ENCODE data around the gene TRAPPC12.

TRAPPC12 gene

GRCh38 chr2:3413697-3414096 is 34.2 kb downstream of the TRAPPC12 start:
- no peak for ATAC-seq
- H3K4me3 Mint-ChIP-seq, result no peak overlapping the region
- H3K9me3 Mint-ChIP-seq, result no peaks in the 10 kb centered on the region
- no peak for DNase-seq
- no peaks in the 10 kb centered on the region for H3K27me3 Mint-ChIP-seq
- no peaks in the 10 kb centered on the region for H3K4me1 Mint-ChIP-seq
- no peak overlapping the region for H3K27ac Mint-ChIP-seq

- H3K27me3 Mint-ChIP-seq, result no peaks in the 10 kb centered on the region
- peak overlapping the region; percentile 19 to 90 for H3K27ac Mint-ChIP-seq
- no peaks in the 10 kb centered on the region for H3K9me3 Mint-ChIP-seq
- ATAC-seq (no peak), DNase-seq (no peak)
- H3K4me1 Mint-ChIP-seq, result no peaks in the 10 kb centered on the region
- H3K4me3 Mint-ChIP-seq, result no peak overlapping the region
These were observed 34.8 kb downstream of the TRAPPC12 start for GRCh38 chr2:3414133-3414860.

GRCh38 chr2:3418766-3419404 is 39.4 kb downstream of the TRAPPC12 start:
- Mint-ChIP-seq H3K4me3 (no peak overlapping the region), H3K27ac (peak overlapping the region in 1 of 2 donors; percentile 80), H3K4me1 (peaks cover 4% of the 10 kb centered on the region), H3K9me3 (no peaks in the 10 kb centered on the region), H3K27me3 (no peaks in the 10 kb centered on the region)
- DNase-seq (no peak), ATAC-seq (no peak)

DNA sequence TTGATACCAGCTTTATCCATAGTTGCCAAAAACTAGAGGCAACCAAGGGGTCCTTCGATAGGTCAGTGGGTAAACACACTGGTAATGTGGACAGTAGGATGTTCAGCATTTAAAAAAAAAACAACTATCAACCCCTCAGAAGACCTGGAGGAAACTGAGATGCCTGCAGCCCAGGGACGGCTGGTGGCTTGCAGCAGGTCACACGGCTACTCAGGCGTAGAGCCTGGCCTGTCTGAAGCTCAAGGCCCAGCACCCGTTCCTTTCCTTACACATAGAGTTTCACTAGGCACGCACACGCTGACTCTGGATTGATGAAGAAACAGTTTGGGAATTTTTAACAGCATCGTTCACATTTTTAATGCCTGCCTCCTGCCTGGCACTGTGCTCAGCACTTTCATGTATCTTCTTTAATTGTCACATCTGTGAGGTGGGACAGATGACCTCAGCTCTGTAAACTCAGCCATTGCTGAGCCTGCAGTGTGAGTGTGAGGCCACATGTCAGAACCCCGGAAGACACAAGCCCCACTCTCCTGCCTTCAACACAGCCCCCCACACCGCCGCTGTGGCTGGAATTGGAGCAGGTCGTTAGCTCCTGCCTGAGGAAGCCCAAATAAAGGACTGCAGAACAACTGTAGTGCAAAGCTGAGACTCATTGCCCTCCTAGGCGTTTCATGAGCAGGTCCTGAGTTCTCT is 40.7 kb downstream of the TRAPPC12 start:
- H3K4me3 Mint-ChIP-seq, result no peak overlapping the region

DNA sequence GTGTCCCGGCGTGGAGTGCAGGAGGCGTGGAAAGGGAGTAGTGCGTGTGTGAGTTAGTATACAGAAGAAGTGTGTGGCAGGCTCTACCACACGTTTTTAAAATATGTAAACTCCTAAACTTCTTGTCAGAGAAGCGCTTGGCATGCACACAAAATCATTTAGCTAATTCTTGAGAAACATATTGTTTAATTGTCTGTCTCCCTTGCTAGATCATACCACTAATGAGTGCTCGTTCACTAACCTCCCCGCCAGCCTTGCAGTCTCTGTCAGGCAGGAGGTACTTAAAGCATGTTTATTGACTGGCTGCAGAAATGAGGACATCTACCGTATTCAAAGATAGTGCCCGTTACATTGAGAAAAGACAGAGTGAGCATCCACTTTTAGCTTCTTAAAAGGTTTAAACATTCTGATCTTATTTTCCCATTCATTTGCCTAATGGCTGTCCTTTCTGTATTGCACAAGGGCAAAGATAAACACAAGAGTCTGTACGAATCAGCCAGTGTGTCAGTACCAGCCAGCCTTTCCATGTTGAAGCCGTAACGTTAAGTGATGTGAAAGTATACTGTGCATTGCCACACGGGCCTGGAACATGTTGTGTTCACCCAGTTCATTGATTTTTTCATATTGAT is 41.4 kb downstream of the TRAPPC12 start:
- ATAC-seq, result no peak
- peaks cover 6% of the 10 kb centered on the region for H3K4me1 Mint-ChIP-seq
- no peak for DNase-seq
- H3K4me3 Mint-ChIP-seq, result no peak overlapping the region
- no peak overlapping the region for H3K27ac Mint-ChIP-seq
- H3K9me3 Mint-ChIP-seq, result no peaks in the 10 kb centered on the region
- H3K27me3 Mint-ChIP-seq, result no peaks in the 10 kb centered on the region

More for the DNA sequence above, 40.7 kb downstream of the TRAPPC12 start:
- ATAC-seq (no peak), DNase-seq (no peak)
- Mint-ChIP-seq H3K27me3 (no peaks in the 10 kb centered on the region), H3K4me1 (peaks cover 6% of the 10 kb centered on the region), H3K27ac (no peak overlapping the region), H3K9me3 (no peaks in the 10 kb centered on the region)

DNA sequence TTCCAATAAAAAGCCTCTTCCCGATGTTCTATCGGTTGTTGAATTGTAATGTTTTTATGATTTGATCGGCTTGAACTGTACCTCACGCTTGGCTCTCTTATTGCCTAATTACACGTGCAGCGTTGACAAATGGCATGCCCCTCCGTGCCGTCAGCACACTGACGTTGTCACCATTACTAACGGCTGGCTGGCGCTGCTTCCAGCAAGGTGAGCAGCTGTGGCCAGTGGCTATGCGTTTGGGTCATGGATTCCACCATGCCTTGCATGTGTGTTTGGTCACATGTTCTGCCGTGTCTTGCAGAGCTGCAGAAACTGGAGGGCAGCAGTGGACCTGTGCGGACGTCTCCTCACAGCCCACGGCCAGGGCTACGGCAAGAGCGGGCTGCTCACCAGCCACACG is 42.1 kb downstream of the TRAPPC12 start:
- ATAC-seq (no peak), DNase-seq (no peak)
- Mint-ChIP-seq H3K27me3 (no peaks in the 10 kb centered on the region), H3K9me3 (no peaks in the 10 kb centered on the region), H3K27ac (no peak overlapping the region), H3K4me1 (peaks cover 6% of the 10 kb centered on the region), H3K4me3 (no peak overlapping the region)

DNA sequence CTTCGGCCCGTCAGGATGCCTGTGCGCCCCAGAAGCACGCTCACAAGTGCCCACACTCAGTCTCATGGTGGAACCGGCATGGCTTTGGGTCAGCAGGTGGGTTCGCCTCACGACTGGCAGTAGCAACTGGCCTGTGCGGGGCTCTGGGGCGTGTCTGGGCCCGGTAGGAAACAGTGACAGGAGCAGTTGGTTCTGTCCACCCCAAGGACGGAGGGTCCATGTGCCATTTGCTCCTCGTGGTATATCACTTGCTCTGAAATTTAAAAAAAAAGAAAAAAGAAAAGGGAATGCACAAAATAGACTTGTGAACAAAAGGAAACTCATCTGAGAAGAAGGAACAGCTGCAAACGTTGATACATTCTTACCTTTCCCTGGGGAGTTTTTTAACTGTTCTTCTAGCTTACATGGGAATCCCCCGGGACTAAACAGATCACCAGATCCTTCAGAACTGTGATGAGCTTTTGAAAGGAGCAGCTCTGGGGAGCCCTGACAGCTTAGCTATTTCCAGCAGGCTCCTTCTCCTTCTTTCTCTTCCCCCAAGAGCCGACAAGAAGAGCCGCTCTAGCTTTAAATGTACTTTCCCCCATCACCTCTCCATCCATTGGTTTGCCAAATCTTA is 42.8 kb downstream of the TRAPPC12 start:
- Mint-ChIP-seq H3K9me3 (no peaks in the 10 kb centered on the region), H3K27me3 (no peaks in the 10 kb centered on the region), H3K4me1 (peaks cover 6% of the 10 kb centered on the region), H3K27ac (peak overlapping the region; percentile 21 to 79), H3K4me3 (no peak overlapping the region)
- ATAC-seq (no peak), DNase-seq (no peak)

DNA sequence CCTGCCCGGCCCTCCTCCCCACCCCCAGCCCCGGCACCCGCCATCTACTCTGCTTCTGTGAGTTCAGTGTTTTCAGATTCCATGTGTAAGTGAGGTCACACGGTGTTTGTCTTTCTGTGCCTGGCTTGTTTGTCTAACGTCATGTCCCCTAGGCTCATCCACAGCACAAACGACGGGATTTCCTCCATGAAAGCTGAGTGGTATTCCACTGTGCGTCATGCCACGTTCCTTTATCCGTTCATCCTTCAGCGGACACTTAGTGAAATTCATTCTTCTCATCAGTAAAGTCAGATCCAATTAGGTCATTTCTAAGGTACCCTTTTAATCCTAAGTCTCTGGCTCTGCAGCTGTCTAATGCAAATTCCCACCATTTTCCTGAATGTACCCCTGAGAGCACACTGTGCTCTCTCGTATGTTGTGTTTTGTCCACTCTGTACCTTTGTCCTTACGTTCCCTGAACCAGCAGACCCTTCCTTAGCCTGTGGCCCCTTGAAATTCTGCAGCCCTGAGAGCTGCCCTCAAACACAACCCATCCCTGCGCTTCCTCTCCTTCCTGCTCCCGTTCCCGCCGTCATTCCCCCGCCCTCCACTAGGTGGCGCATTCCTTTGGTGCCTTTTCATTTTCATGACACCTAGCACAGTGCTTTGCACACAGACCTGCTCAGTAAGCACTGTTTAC is 44.1 kb downstream of the TRAPPC12 start:
- H3K27ac Mint-ChIP-seq, result no peak overlapping the region
- ATAC-seq (peak; percentile 76), DNase-seq (peak; percentile 64)
- H3K9me3 Mint-ChIP-seq, result no peaks in the 10 kb centered on the region
- H3K4me3 Mint-ChIP-seq, result no peak overlapping the region
- H3K27me3 Mint-ChIP-seq, result no peaks in the 10 kb centered on the region
- H3K4me1 Mint-ChIP-seq, result peaks cover 11% of the 10 kb centered on the region

DNA sequence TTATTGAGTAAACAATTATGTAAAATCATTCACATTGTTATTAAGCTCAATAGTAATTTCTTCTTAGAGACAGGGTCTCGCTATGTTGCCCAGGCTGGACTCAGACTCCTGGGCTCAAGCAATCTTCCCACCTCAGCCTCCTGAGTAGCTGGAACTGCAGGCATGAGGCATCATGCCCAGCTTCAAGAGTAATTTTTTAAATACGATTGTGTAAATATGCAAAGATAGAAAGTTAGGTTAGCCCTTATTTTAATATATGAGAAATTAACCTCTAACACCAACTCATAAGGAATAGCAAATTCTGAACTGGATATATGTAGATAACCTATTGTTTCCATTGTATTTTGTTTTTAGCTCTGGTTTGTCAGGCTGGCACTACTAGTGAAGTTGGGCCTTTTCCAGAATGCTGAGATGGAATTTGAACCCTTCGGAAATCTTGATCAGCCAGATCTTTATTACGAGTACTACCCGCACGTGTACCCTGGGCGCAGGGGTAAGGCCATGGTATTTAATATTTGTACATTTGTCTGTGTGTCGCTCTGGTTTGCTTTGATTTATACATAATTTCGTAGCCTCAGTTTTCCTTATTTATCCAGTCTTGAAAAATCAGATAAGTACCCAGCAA is 44.8 kb downstream of the TRAPPC12 start:
- ATAC-seq (no peak), DNase-seq (no peak)
- Mint-ChIP-seq H3K27ac (no peak overlapping the region), H3K9me3 (no peaks in the 10 kb centered on the region), H3K4me1 (peaks cover 11% of the 10 kb centered on the region), H3K4me3 (no peak overlapping the region), H3K27me3 (no peaks in the 10 kb centered on the region)

GRCh38 chr2:3426615-3427014 is 47.1 kb downstream of the TRAPPC12 start:
- Mint-ChIP-seq H3K27me3 (no peaks in the 10 kb centered on the region), H3K4me3 (no peak overlapping the region), H3K4me1 (peaks cover 11% of the 10 kb centered on the region), H3K27ac (no peak overlapping the region), H3K9me3 (no peaks in the 10 kb centered on the region)
- no peak for ATAC-seq
- no peak for DNase-seq

- no peak overlapping the region for H3K4me3 Mint-ChIP-seq
- no peak for DNase-seq
- H3K27ac Mint-ChIP-seq, result no peak overlapping the region
These were observed 47.8 kb downstream of the TRAPPC12 start for GRCh38 chr2:3427272-3427671.

DNA sequence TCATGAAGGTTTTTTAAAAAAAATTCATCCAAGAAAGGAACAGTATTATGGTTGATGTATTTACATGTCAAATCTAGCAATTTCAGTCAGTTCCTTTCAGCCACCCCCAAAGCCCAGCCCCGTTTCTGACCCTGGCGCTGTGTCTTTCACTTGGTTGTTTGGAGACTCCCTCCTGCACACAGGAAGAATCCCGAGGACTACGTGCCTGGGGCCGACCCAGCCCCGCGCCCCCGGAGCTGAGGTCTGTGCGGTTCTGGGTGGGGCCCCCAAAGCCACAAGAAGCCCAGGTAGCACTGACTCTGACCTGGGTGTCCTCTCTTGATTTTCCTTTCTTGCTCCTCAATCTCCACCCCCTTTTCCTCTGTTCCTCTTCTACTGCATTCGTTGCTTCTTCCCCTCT is 49.1 kb downstream of the TRAPPC12 start:
- H3K27ac Mint-ChIP-seq, result peak overlapping the region in 1 of 2 donors; percentile 16
- H3K9me3 Mint-ChIP-seq, result no peaks in the 10 kb centered on the region

More at GRCh38 chr2:3427272-3427671, 47.8 kb downstream of the TRAPPC12 start:
- no peaks in the 10 kb centered on the region for H3K27me3 Mint-ChIP-seq
- H3K4me1 Mint-ChIP-seq, result peaks cover 11% of the 10 kb centered on the region
- no peaks in the 10 kb centered on the region for H3K9me3 Mint-ChIP-seq
- ATAC-seq, result no peak

GRCh38 chr2:3429066-3429610 is 49.6 kb downstream of the TRAPPC12 start:
- DNase-seq (no peak), ATAC-seq (no peak)
- H3K27ac Mint-ChIP-seq, result peak overlapping the region in 1 of 2 donors; percentile 16
- no peak overlapping the region for H3K4me3 Mint-ChIP-seq
- H3K27me3 Mint-ChIP-seq, result no peaks in the 10 kb centered on the region
- H3K4me1 Mint-ChIP-seq, result peaks cover 5% of the 10 kb centered on the region
- no peaks in the 10 kb centered on the region for H3K9me3 Mint-ChIP-seq

More for the DNA sequence above, 49.1 kb downstream of the TRAPPC12 start:
- Mint-ChIP-seq H3K27me3 (no peaks in the 10 kb centered on the region), H3K4me1 (peaks cover 10% of the 10 kb centered on the region), H3K4me3 (no peak overlapping the region)
- ATAC-seq (no peak), DNase-seq (no peak)

DNA sequence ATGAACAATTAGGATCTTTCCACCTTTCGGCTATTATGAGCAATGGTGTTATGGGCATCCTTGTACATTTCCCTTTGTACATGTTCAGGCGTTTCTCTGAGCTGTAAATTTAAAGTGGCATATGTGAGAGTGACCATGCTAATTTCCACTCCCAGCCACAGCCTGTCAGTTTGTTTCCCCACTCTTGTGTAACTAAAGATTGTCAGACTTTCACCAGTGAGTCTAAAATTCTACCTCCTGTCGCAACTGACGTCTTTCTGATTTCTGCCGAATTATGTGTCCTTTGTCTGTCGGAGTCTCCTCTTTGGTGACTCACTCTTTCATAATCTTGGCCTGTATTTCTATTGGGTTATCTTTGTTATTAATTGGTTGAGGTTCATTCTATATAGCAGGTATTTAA is 50.7 kb downstream of the TRAPPC12 start:
- H3K4me1 Mint-ChIP-seq, result peaks cover 5% of the 10 kb centered on the region
- no peaks in the 10 kb centered on the region for H3K27me3 Mint-ChIP-seq
- no peak overlapping the region for H3K27ac Mint-ChIP-seq
- ATAC-seq (no peak), DNase-seq (no peak)
- H3K4me3 Mint-ChIP-seq, result no peak overlapping the region
- H3K9me3 Mint-ChIP-seq, result no peaks in the 10 kb centered on the region

All from stimulated activated naive CD8-positive, alpha-beta T cell treated with anti-CD3 and anti-CD28 coated beads, Interleukin-15, amount 100 ng/mL, for 72 hours (primary cell).